Measurements from ENCODE around the gene D2HGDH.
"Not testable (repeated sequence)": the region's sequence is repeated elsewhere in the genome, so short reads cannot be mapped to it uniquely, and the experiment has no call there.

DNA sequence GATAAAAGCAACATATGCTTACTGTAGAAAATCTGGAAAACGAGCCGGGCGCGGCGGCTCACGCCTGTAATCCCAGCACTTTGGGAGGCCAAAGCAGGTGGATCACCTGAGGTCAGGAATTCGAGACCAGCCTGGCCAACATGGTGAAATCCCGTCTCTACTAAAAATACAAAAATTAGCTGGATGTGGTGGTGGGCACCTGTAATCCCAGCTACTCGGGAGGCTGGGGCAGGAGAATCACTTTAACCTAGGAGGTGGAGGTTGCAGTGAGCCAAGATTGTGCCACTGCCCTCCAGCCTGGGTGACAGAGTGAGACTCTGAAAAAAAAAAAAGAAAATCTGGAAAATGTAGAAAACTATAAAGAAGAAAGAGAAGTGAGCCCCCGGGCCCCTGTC, 83.4 kb downstream of the D2HGDH start:
- TF ChIP-seq, protein P1, sequence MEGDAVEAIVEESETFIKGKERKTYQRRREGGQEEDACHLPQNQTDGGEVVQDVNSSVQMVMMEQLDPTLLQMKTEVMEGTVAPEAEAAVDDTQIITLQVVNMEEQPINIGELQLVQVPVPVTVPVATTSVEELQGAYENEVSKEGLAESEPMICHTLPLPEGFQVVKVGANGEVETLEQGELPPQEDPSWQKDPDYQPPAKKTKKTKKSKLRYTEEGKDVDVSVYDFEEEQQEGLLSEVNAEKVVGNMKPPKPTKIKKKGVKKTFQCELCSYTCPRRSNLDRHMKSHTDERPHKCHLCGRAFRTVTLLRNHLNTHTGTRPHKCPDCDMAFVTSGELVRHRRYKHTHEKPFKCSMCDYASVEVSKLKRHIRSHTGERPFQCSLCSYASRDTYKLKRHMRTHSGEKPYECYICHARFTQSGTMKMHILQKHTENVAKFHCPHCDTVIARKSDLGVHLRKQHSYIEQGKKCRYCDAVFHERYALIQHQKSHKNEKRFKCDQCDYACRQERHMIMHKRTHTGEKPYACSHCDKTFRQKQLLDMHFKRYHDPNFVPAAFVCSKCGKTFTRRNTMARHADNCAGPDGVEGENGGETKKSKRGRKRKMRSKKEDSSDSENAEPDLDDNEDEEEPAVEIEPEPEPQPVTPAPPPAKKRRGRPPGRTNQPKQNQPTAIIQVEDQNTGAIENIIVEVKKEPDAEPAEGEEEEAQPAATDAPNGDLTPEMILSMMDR (IDR thresholded peaks at IDR 0.05; ENCODE audit: borderline replicate concordance, extremely low read depth, low read length, poor library complexity, severe bottlenecking): not testable (repeated sequence)
- not testable (repeated sequence) for TF ChIP-seq EZH2 (IDR thresholded peaks at IDR 0.05; ENCODE audit: borderline replicate concordance, low read depth, low read length, severe bottlenecking)
